GM12875 (cell line): ENCODE measurements around the gene CUEDC2.

ENCODE experiments used
- H3K4me3 ChIP-seq: one replicate; pipeline ENCODE4 v1.5.1; 2011; ENCODE audit warnings: low read depth, low read length, control low read depth
- CTCF ChIP-seq: IDR thresholded peaks from 2 replicates; pipeline ENCODE4 v1.5.1; 2011; ENCODE audit warnings: low read depth, mild to moderate bottlenecking, control low read depth, inconsistent platforms, low read length, moderate library complexity, borderline replicate concordance; ENCODE audit not compliant: insufficient read depth

The CUEDC2 gene

GRCh38 chr10:102394079-102394800 lies 38.1 kb downstream of the CUEDC2 start:
- peak overlapping the region; percentile 70 for H3K4me3 ChIP-seq
- no peak; the same call in 1 of the 2 replicates for TF ChIP-seq CTCF

GRCh38 chr10:102393411-102394078 lies 38.8 kb downstream of the CUEDC2 start:
- peak overlapping the region; percentile 70 for H3K4me3 ChIP-seq
- peak; percentile 84; the same call in 1 of the 2 replicates for TF ChIP-seq CTCF

GRCh38 chr10:102392306-102392705 lies 40.1 kb downstream of the CUEDC2 start:
- no peak for TF ChIP-seq CTCF

GRCh38 chr10:102389894-102390293 lies 42.5 kb downstream of the CUEDC2 start:
- TF ChIP-seq CTCF = no peak
- H3K4me3 ChIP-seq = no peak overlapping the region

More at GRCh38 chr10:102392306-102392705, 40.1 kb downstream of the CUEDC2 start:
- H3K4me3 ChIP-seq = no peak overlapping the region

GRCh38 chr10:102384606-102385429 lies 47.6 kb downstream of the CUEDC2 start:
- TF ChIP-seq CTCF = no peak
- H3K4me3 ChIP-seq = no peak overlapping the region

GRCh38 chr10:102384053-102384452 lies 48.3 kb downstream of the CUEDC2 start:
- 0 out of 2 replicates have a peak, but pooled peaks have one; percentile 10 for TF ChIP-seq CTCF
- no peak overlapping the region for H3K4me3 ChIP-seq

GRCh38 chr10:102382871-102383270 lies 49.5 kb downstream of the CUEDC2 start:
- no peak for TF ChIP-seq CTCF
- H3K4me3 ChIP-seq = no peak overlapping the region
